IMR-90 (cell line): Measurements from ENCODE around the gene DCTD. TPM values are rescaled to one million over a fixed set of nuclear protein-coding genes. Genes with fewer than 3 reads are reported as not detected.

Experiments
- ATAC-seq: fragments of 200-7000 bp; cut with Tn5 transposase; 2 replicates; pipeline ENCODE4 v1.9.1; 2020; ENCODE audit warnings: low read depth, mild to moderate bottlenecking, moderate library complexity
- BruUV-seq: library from RNA; stranded (reverse); fragments of 400-500 nt; replicated peaks from 2 replicates; lab custom pipeline; 2021; lab: Mats Ljungman, UMichigan
- CTCF ChIA-PET: fragments of 300-600 bp; formaldehyde crosslinking; extraction: SDS; loops from one replicate; lab custom pipeline; 2021; ENCODE audit warnings: antibody characterized with exemption; lab: Yijun Ruan, JAX
- POLR2A ChIA-PET: fragments of 300-600 bp; sonication (Branson Sonifier 250); formaldehyde crosslinking; loops from one replicate; lab custom pipeline; 2022; ENCODE audit warnings: antibody characterized with exemption; ENCODE audit not compliant: unreplicated experiment; lab: Charles Lee
- DNase-seq: peaks from one replicate; pipeline ENCODE4 v3.0.0; 2013
- H2AFZ ChIP-seq: replicated peaks from 2 replicates; pipeline ENCODE3; 2013; ENCODE audit warnings: low read length, mild to moderate bottlenecking; ENCODE audit not compliant: poor library complexity
- H2AK5ac ChIP-seq: 2 replicates; pipeline ENCODE4 v1.6.1; 2013; ENCODE audit warnings: low read depth, low read length, inconsistent platforms
- H2AK9ac ChIP-seq: replicated peaks from 2 replicates; pipeline ENCODE3; 2013; ENCODE audit warnings: mild to moderate bottlenecking, low read depth, low read length, moderate library complexity; ENCODE audit not compliant: poor library complexity
- H2BK120ac ChIP-seq: 2 replicates; pipeline ENCODE4 v1.6.1; 2013; ENCODE audit warnings: low read depth, low read length, inconsistent platforms
- H2BK15ac ChIP-seq: 3 replicates; pipeline ENCODE4 v1.6.1; 2013; ENCODE audit warnings: low read depth, low read length, inconsistent platforms
- H2BK20ac ChIP-seq: 2 replicates; pipeline ENCODE4 v1.6.1; 2013; ENCODE audit warnings: low read depth, mild to moderate bottlenecking, inconsistent platforms, low read length, moderate library complexity
- H2BK5ac ChIP-seq: 2 replicates; pipeline ENCODE4 v1.6.1; 2013; ENCODE audit warnings: mild to moderate bottlenecking, low read depth, low read length, inconsistent platforms; ENCODE audit not compliant: poor library complexity, severe bottlenecking
- H3K14ac ChIP-seq: replicated peaks from 2 replicates; pipeline ENCODE4 v1.6.1; 2013; ENCODE audit warnings: low read depth, low read length, inconsistent platforms
- H3K18ac ChIP-seq: 2 replicates; pipeline ENCODE4 v1.6.1; 2013; ENCODE audit warnings: low read depth, low read length, control low read depth
- H3K23ac ChIP-seq: 2 replicates; pipeline ENCODE4 v1.6.1; 2013; ENCODE audit warnings: low read depth, low read length, inconsistent platforms
- H3K27ac ChIP-seq: 2 replicates; pipeline ENCODE4 v1.5.1; 2013; ENCODE audit warnings: mild to moderate bottlenecking, control low read depth, low read length; ENCODE audit not compliant: insufficient read depth
- H3K27me3 ChIP-seq: 2 replicates; pipeline ENCODE4 v1.6.1; 2013; ENCODE audit warnings: low read length; ENCODE audit not compliant: control insufficient read depth, insufficient read depth
- H3K36me3 ChIP-seq: 2 replicates; pipeline ENCODE4 v1.6.1; 2013; ENCODE audit warnings: low read length, mixed read lengths; ENCODE audit not compliant: control insufficient read depth, insufficient read depth
- H3K4ac ChIP-seq: 2 replicates; pipeline ENCODE4 v1.6.1; 2013; ENCODE audit warnings: low read depth, low read length, inconsistent platforms
- H3K4me1 ChIP-seq: 2 replicates; pipeline ENCODE4 v1.6.1; 2013; ENCODE audit warnings: low read length, mixed read lengths; ENCODE audit not compliant: control insufficient read depth, insufficient read depth
- H3K4me2 ChIP-seq: 2 replicates; pipeline ENCODE4 v1.6.1; 2013; ENCODE audit warnings: low read depth, mild to moderate bottlenecking, control low read depth, low read length, moderate library complexity
- H3K4me3 ChIP-seq: 2 replicates; pipeline ENCODE4 v1.5.1; 2013; ENCODE audit warnings: low read depth, mild to moderate bottlenecking, control low read depth, low read length, moderate library complexity; ENCODE audit not compliant: insufficient read depth
- H3K56ac ChIP-seq: 2 replicates; pipeline ENCODE4 v1.6.1; 2013; ENCODE audit warnings: low read length, inconsistent platforms; ENCODE audit not compliant: insufficient read depth; ENCODE audit errors: extremely low read depth
- H3K79me1 ChIP-seq, 2 experiments: 2 replicates each; pipeline ENCODE4 v1.6.1; 2013; ENCODE audit warnings: low read length in 2 of 2, inconsistent platforms in 1 of 2, low read depth in 1 of 2
- H3K9ac ChIP-seq: 2 replicates; pipeline ENCODE4 v1.6.1; 2013; ENCODE audit warnings: low read depth, low read length, control low read depth
- H3K9me1 ChIP-seq: 2 replicates; pipeline ENCODE4 v1.6.1; 2013; ENCODE audit warnings: low read length, inconsistent platforms; ENCODE audit not compliant: insufficient read depth
- H3K9me3 ChIP-seq: 2 replicates; pipeline ENCODE4 v1.6.1; 2013; ENCODE audit warnings: low read length; ENCODE audit not compliant: control insufficient read depth, insufficient read depth
- H4K20me1 ChIP-seq: 2 replicates; pipeline ENCODE4 v1.6.1; 2013; ENCODE audit warnings: low read length, inconsistent platforms; ENCODE audit not compliant: insufficient read depth
- H4K5ac ChIP-seq: 2 replicates; pipeline ENCODE4 v1.6.1; 2013; ENCODE audit warnings: mild to moderate bottlenecking, low read depth, low read length, control low read depth
- H4K8ac ChIP-seq, 2 experiments: 2 replicates each; pipeline ENCODE4 v1.6.1; 2013; ENCODE audit warnings: low read depth in 2 of 2, low read length in 2 of 2, control low read depth in 1 of 2, inconsistent platforms in 1 of 2
- H4K91ac ChIP-seq: 2 replicates; pipeline ENCODE4 v1.6.1; 2013; ENCODE audit warnings: low read depth, low read length, inconsistent platforms; ENCODE audit not compliant: insufficient read depth
- CHD1 ChIP-seq: IDR thresholded peaks from 2 replicates; pipeline ENCODE4 v1.6.1; 2012; ENCODE audit warnings: low read depth, low read length, improper control_type of control experiment
- FOS ChIP-seq: fragments of 150-350 bp; IDR thresholded peaks from 2 replicates; pipeline ENCODE4 v1.6.1; 2016; ENCODE audit warnings: low read depth, low read length
- MAFK ChIP-seq: IDR thresholded peaks from 2 replicates; pipeline ENCODE4 v1.6.1; 2012; ENCODE audit warnings: low read depth, low read length, improper control_type of control experiment
- MAZ ChIP-seq: IDR thresholded peaks from 2 replicates; pipeline ENCODE4 v1.6.1; 2012; ENCODE audit warnings: low read depth, mild to moderate bottlenecking, low read length, improper control_type of control experiment, moderate library complexity, borderline replicate concordance
- MXI1 ChIP-seq: IDR thresholded peaks from 2 replicates; pipeline ENCODE4 v1.6.1; 2012; ENCODE audit warnings: low read depth, mild to moderate bottlenecking, low read length, moderate library complexity, borderline replicate concordance
- POLR2A ChIP-seq: IDR thresholded peaks from 2 replicates; pipeline ENCODE4 v1.6.1; 2012; ENCODE audit warnings: mild to moderate bottlenecking, low read depth, low read length
- RAD21 ChIP-seq: IDR thresholded peaks from 2 replicates; pipeline ENCODE4 v1.6.1; 2012; ENCODE audit warnings: low read length, improper control_type of control experiment
- RCOR1 ChIP-seq: IDR thresholded peaks from 2 replicates; pipeline ENCODE4 v1.6.1; 2012; ENCODE audit warnings: mild to moderate bottlenecking, low read length, improper control_type of control experiment; ENCODE audit not compliant: insufficient replicate concordance
- WGBS, 2 experiments: methylation state at CpG; one replicate each; pipeline versions ENCODE4 v1.1.5 to v1.1.7; 2013; ENCODE audit warnings: missing lambda C conversion rate in 2 of 2; ENCODE audit not compliant: insufficient read length in 1 of 2; ENCODE audit errors: extremely low coverage in 2 of 2; 5-methylcytosine and 5-hydroxymethylcytosine counted together
- dilution Hi-C: fragments of 300-500 bp; cut with HindIII; formaldehyde crosslinking; loops from one replicate; pipeline ENCODE4 v1.14.3; 2018; ENCODE audit warnings: low sequenced_read_pairs; ENCODE audit not compliant: unreplicated experiment
- in situ Hi-C: fragments of 300-500 bp; cut with MboI; formaldehyde crosslinking; loops from 3 replicates; pipeline ENCODE4 v1.14.3; 2019; ENCODE audit warnings: low sequenced_read_pairs, inconsistent platforms, mixed read lengths
- intact Hi-C: fragments of 100-400 bp; cut with micrococcal nuclease; formaldehyde crosslinking; loops from 2 replicates; pipeline ENCODE4 v1.10.0; 2022
- polyA plus RNA-seq, 3 experiments: library from polyadenylated mRNA; depleted of rRNA; stranded (reverse); fragments of >200 nt; gene quantifications; 2 replicates each; pipeline ENCODE4 v1.2.3, GENCODE V29; 2012; ENCODE audit warnings: low replicate concordance in 1 of 3
- total RNA-seq: library from RNA; depleted of rRNA; stranded (reverse); fragments of >200 nt; gene quantifications from 2 replicates; pipeline ENCODE4 v1.2.3, GENCODE V29; 2012
- TF ChIP-seq, protein P1 (sequence below): conservative IDR thresholded peaks from 2 replicates; pipeline ENCODE4 v1.5.1; 2012; ENCODE audit warnings: mild to moderate bottlenecking, low read depth, low read length, improper control_type of control experiment
- TF ChIP-seq, protein P2 (sequence below): fragments of 150-350 bp; IDR thresholded peaks from 2 replicates; pipeline ENCODE4 v1.6.1; 2016; ENCODE audit warnings: low read depth, mild to moderate bottlenecking, low read length, moderate library complexity, borderline replicate concordance

Gene DCTD
- total and polyA plus RNA-seq, 2 of the 4 experiments (the other 2 are of a cell fraction): 90.3 to 127 TPM

DNA sequence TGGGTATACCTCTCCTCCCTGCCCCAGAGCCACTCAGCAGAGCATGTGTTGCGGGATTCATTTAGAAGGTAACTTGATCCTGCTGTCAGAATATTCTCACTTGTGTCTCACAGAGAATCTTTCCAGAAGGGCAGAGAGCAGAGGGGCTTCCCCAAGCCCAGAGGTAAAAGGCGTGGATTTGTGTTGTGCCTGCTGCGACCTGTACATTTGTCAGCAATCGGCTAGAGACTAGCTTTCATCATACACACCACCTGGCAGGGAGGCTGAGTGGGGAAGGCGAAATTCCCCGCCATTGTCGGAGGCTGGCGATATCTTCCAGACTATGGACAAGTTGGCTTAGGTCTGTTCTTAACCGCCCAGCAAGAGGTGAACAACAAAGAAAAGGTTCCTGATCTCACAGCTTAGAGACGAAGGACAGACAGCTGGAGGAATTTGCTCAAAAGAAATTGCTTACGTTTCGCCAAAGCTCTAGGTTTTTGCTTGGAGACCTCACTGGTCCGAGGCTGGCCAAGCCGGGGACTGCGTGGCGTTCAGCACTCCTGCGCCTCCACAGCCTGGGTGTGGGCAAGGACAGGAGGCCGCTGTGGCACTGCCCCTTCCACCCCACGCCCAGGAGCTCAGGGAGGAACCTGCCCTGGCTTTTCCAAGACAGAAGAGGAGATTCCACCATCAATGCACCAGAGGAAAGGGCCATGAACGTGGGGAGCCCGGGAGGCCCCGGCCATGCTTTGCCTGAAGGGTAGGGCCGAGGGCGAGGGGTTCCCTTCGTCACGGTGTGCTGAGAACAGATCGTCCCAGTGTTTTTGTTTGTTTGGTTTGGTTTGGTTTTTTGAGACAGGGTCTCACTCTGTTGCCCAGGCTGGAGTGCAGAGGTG, 69.4 kb downstream of the DCTD start:
- no peaks in the 10 kb centered on the region for H4K20me1 ChIP-seq
- POLR2A ChIA-PET: no interaction called here
- no peaks in the 10 kb centered on the region for H3K4me1 ChIP-seq

More for the DNA sequence above, 69.4 kb downstream of the DCTD start:
- H3K9ac ChIP-seq: no peak overlapping the region
- H3K23ac ChIP-seq: no peak overlapping the region
- TF ChIP-seq RCOR1 (no peak), FOS (no peak), MAZ (no peak), MXI1 (no peak), RAD21 (no peak), POLR2A (no peak), CHD1 (no peak), MAFK (no peak)
- TF ChIP-seq, protein P1, sequence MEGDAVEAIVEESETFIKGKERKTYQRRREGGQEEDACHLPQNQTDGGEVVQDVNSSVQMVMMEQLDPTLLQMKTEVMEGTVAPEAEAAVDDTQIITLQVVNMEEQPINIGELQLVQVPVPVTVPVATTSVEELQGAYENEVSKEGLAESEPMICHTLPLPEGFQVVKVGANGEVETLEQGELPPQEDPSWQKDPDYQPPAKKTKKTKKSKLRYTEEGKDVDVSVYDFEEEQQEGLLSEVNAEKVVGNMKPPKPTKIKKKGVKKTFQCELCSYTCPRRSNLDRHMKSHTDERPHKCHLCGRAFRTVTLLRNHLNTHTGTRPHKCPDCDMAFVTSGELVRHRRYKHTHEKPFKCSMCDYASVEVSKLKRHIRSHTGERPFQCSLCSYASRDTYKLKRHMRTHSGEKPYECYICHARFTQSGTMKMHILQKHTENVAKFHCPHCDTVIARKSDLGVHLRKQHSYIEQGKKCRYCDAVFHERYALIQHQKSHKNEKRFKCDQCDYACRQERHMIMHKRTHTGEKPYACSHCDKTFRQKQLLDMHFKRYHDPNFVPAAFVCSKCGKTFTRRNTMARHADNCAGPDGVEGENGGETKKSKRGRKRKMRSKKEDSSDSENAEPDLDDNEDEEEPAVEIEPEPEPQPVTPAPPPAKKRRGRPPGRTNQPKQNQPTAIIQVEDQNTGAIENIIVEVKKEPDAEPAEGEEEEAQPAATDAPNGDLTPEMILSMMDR: no peak
- TF ChIP-seq, protein P2, sequence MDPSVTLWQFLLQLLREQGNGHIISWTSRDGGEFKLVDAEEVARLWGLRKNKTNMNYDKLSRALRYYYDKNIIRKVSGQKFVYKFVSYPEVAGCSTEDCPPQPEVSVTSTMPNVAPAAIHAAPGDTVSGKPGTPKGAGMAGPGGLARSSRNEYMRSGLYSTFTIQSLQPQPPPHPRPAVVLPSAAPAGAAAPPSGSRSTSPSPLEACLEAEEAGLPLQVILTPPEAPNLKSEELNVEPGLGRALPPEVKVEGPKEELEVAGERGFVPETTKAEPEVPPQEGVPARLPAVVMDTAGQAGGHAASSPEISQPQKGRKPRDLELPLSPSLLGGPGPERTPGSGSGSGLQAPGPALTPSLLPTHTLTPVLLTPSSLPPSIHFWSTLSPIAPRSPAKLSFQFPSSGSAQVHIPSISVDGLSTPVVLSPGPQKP: no peak
- intact Hi-C loops: no loop called here
- no peak overlapping the region for H4K8ac ChIP-seq
- H3K36me3 ChIP-seq: no peaks in the 10 kb centered on the region
- no peak overlapping the region for H2BK20ac ChIP-seq
- no peak overlapping the region for H2BK15ac ChIP-seq
- H2AK5ac ChIP-seq: no peak overlapping the region
- H3K4me2 ChIP-seq: no peak overlapping the region
- no peak overlapping the region for H2AFZ ChIP-seq
- H3K79me1 ChIP-seq: no peaks in the 10 kb centered on the region
- H3K27ac ChIP-seq: no peak overlapping the region
- no peak overlapping the region for H3K18ac ChIP-seq
- no TSS peak for BruUV-seq
- H4K5ac ChIP-seq: no peak overlapping the region
- H2AK9ac ChIP-seq: no peak overlapping the region
- H3K4ac ChIP-seq: no peak overlapping the region
- ATAC-seq (no peak), DNase-seq (no peak)
- H4K91ac ChIP-seq: no peak overlapping the region
- no peak overlapping the region for H2BK5ac ChIP-seq
- dilution Hi-C loops: no loop called here
- CTCF ChIA-PET: no interaction called here
- in situ Hi-C loops: no loop called here
- no peak overlapping the region for H2BK120ac ChIP-seq
- peaks cover 1% of the 10 kb centered on the region; the same call in 1 of the 2 replicates for H3K9me3 ChIP-seq
- no peaks in the 10 kb centered on the region for H3K9me1 ChIP-seq
- WGBS, 2 experiments: 82% methylated on average over 10 of the region's 27 CpGs; no CpG with 5 or more reads in 1 of the 2 experiments
- H3K14ac ChIP-seq: no peak overlapping the region
- H3K4me3 ChIP-seq: no peak overlapping the region
- H3K27me3 ChIP-seq: peaks cover 15% of the 10 kb centered on the region
- H3K56ac ChIP-seq: no peak overlapping the region
